Epithelial cell of esophagus (primary cell): ENCODE results near the gene GALNT9.

Experiments used
- DNase-seq: peaks from one replicate; pipeline ENCODE4 v3.0.0; 2010; ENCODE audit warnings: low read depth
- H3K4me3 ChIP-seq: 2 replicates; pipeline ENCODE4 v1.5.1; 2011; ENCODE audit warnings: mild to moderate bottlenecking, low read length, control low read depth
- CTCF ChIP-seq: IDR thresholded peaks from 2 replicates; pipeline ENCODE4 v1.5.1; 2011; ENCODE audit warnings: low read depth, mild to moderate bottlenecking, low read length, control low read depth, inconsistent platforms; ENCODE audit not compliant: insufficient read depth; ENCODE audit errors: missing control alignments

Gene GALNT9

GRCh38 chr12:132207083-132207775 lies 122.2 kb downstream of the GALNT9 start:
- no peak for TF ChIP-seq CTCF
- H3K4me3 ChIP-seq = no peak overlapping the region
- no peak for DNase-seq

- H3K4me3 ChIP-seq = no peak overlapping the region
- TF ChIP-seq CTCF = no peak
- no peak for DNase-seq
These were observed 123.3 kb downstream of the GALNT9 start for GRCh38 chr12:132206046-132206434.

GRCh38 chr12:132205271-132206045 lies 123.9 kb downstream of the GALNT9 start:
- no peak for DNase-seq
- H3K4me3 ChIP-seq = no peak overlapping the region
- no peak for TF ChIP-seq CTCF

GRCh38 chr12:132204793-132205270 lies 124.6 kb downstream of the GALNT9 start:
- H3K4me3 ChIP-seq = no peak overlapping the region
- no peak for TF ChIP-seq CTCF
- no peak for DNase-seq

GRCh38 chr12:132204063-132204792 lies 125.2 kb downstream of the GALNT9 start:
- no peak overlapping the region for H3K4me3 ChIP-seq
- TF ChIP-seq CTCF = no peak
- no peak for DNase-seq

- DNase-seq = no peak
- TF ChIP-seq CTCF = no peak
These were observed 126.3 kb downstream of the GALNT9 start for GRCh38 chr12:132202929-132203721.

More at GRCh38 chr12:132202929-132203721, 126.3 kb downstream of the GALNT9 start:
- H3K4me3 ChIP-seq = no peak overlapping the region
